ENCODE data around the gene LCE1D.

DNA sequence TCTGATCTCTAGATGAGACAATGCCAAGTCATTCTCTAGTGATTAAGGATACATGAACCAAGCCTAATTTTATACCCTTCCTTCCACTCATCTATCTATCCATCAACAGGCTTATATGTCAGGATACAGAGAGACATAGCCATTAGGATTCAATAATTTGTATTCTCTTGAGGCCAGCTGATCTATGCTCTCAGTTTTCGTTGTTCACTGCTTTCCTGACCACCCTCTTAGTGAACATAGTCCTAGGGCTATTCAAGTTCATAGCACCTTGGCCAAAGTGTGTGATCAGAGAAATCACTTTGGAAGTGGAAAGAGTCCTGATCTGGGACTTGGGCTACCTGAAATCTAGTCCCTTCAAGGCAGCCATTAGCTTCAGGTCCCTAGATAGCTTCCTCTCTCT lies 42.9 kb upstream of the LCE1D start:
- TF ChIP-seq TAF1 (IDR thresholded peaks at IDR 0.05; ENCODE audit: borderline replicate concordance, insufficient read depth, low read length) (no peak), POLR2AphosphoS5 (IDR thresholded peaks at IDR 0.05; ENCODE audit: low read depth, low read length) (no peak), SIN3A (IDR thresholded peaks at IDR 0.05; ENCODE audit: borderline replicate concordance, insufficient read depth, low read length) (no peak), FOXP2 (optimal IDR thresholded peaks at IDR 0.05; ENCODE audit: borderline replicate concordance, extremely low read depth, extremely low read length, insufficient read depth) (no peak)
- TF ChIP-seq, protein P1, sequence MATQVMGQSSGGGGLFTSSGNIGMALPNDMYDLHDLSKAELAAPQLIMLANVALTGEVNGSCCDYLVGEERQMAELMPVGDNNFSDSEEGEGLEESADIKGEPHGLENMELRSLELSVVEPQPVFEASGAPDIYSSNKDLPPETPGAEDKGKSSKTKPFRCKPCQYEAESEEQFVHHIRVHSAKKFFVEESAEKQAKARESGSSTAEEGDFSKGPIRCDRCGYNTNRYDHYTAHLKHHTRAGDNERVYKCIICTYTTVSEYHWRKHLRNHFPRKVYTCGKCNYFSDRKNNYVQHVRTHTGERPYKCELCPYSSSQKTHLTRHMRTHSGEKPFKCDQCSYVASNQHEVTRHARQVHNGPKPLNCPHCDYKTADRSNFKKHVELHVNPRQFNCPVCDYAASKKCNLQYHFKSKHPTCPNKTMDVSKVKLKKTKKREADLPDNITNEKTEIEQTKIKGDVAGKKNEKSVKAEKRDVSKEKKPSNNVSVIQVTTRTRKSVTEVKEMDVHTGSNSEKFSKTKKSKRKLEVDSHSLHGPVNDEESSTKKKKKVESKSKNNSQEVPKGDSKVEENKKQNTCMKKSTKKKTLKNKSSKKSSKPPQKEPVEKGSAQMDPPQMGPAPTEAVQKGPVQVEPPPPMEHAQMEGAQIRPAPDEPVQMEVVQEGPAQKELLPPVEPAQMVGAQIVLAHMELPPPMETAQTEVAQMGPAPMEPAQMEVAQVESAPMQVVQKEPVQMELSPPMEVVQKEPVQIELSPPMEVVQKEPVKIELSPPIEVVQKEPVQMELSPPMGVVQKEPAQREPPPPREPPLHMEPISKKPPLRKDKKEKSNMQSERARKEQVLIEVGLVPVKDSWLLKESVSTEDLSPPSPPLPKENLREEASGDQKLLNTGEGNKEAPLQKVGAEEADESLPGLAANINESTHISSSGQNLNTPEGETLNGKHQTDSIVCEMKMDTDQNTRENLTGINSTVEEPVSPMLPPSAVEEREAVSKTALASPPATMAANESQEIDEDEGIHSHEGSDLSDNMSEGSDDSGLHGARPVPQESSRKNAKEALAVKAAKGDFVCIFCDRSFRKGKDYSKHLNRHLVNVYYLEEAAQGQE (IDR thresholded peaks at IDR 0.05; ENCODE audit: insufficient read depth in 1 of 2, low read depth in 2 of 2, low read length in 2 of 2), result no peak

Data from PFSK-1 (cell line).